Tibial nerve (tissue), 3 donors: ENCODE data around the gene HIP1.

Source experiments
- CTCF ChIP-seq, 5 experiments: fragments of 200-600 bp in 3 of 5; fragments of 450-650 bp in 2 of 5; sonication (generic) in 3 of 5; IDR thresholded peaks; one replicate each; pipeline ENCODE4 v1.5.1; 2016 to 2019; ENCODE audit warnings: antibody characterized with exemption in 5 of 5, mild to moderate bottlenecking in 3 of 5, moderate library complexity in 2 of 5
- POLR2A ChIP-seq, 2 donors: fragments of 450-650 bp; IDR thresholded peaks; one replicate each; pipeline ENCODE4 v1.6.1; 2017; ENCODE audit warnings: antibody characterized with exemption in 2 of 2, mild to moderate bottlenecking in 2 of 2, moderate library complexity in 2 of 2

- no peak for TF ChIP-seq CTCF (IDR thresholded peaks at IDR 0.05)
- TF ChIP-seq POLR2A (IDR thresholded peaks at IDR 0.05), result no peak
Observed at GRCh38 chr7:75718390-75719031, 20.2 kb downstream of the HIP1 start.
